GM12872 (cell line): Measurements from ENCODE around the gene GLUD1.

Experiments used
- TF ChIP-seq, protein P1 (sequence below): IDR thresholded peaks from 3 replicates; pipeline ENCODE4 v1.5.1; 2011; ENCODE audit warnings: low read depth, mild to moderate bottlenecking, low read length, moderate library complexity; ENCODE audit not compliant: insufficient read depth

The GLUD1 gene

DNA sequence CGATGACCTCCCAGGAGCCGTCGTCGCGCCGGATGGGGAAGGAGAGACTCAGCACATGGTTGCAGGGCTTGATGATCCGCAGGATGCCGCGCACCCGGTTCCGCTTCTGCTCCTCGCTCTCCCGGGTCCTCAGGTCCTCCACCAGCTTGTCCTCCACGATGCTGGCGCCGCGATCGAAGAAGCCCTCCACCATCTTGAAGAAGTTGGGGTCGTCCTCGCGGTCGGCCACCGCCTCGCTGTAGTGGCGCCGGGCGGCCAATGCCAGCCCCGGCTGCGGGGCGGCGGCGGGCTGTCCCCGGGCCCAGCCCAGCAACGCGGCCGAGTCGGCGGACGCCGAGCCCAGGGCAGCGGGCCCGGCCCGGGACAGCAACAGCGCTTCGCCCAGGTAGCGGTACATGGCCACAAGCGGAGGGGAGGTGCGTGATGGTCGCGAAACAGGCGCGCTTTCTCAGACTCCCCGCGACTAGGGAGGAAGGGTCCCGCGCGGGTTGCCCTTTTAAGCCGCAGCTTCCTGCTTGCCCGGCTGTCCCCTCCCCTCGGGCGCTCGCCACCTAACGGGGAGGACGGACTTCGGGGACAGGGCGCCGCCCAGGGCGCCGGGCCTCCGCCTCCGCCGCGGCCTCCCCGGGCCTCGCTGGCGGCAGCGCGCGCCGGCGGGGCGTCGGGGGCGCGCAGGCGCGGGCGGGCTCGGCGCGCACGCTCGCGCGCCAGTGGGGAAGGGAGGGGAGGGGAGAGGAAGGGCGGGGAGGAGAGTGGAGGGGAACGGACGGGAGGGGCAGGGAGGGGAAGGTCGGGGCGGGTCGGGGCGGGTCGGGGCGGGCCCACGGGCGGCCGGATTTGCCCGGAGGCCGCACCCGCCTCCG, at the start of gene GLUD1, which contains the start of gene SHLD2:
Gene GLUD1 (minus strand): TSS at position 471 of the 863 bp plus-strand sequence. CDS start 74 bp downstream, at position 397.
Gene SHLD2 (plus strand): TSS at position 834 of the 863 bp plus-strand sequence. CDS start 56,149 bp downstream, outside the sequence.
- TF ChIP-seq, protein P1, sequence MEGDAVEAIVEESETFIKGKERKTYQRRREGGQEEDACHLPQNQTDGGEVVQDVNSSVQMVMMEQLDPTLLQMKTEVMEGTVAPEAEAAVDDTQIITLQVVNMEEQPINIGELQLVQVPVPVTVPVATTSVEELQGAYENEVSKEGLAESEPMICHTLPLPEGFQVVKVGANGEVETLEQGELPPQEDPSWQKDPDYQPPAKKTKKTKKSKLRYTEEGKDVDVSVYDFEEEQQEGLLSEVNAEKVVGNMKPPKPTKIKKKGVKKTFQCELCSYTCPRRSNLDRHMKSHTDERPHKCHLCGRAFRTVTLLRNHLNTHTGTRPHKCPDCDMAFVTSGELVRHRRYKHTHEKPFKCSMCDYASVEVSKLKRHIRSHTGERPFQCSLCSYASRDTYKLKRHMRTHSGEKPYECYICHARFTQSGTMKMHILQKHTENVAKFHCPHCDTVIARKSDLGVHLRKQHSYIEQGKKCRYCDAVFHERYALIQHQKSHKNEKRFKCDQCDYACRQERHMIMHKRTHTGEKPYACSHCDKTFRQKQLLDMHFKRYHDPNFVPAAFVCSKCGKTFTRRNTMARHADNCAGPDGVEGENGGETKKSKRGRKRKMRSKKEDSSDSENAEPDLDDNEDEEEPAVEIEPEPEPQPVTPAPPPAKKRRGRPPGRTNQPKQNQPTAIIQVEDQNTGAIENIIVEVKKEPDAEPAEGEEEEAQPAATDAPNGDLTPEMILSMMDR, result no peak

DNA sequence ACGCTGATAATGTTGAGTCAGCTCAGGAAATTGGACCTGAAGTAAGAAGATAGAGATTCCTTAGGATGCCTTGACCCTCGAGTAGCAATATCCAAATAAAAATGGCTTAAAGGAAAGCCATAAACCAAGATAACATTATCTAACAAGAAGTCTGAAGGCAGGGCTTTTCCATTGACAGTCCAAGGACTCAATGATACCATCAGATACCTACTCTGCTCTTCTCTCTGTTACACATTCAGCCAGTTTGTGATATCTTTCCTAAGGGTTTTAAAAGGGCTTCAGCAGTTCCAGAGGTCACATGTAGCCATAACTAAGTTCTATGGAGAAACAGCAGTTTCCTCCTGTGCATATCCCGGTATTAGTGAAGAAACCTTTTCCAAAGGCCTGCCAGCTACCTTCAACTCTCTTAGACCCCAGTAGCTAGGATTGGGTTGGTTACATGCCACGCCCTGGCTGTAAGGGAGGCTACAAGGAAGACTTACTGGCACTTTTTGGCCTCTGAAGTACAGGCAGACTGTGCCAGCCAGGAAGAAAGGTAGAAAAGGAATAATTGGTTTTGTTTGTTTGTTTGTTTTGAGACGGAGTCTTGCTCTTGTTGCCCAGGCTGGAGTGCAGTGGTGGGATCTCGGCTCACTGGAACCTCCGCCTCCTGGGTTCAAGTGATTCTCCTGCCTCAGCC, 10.9 kb upstream of the GLUD1 start:
- TF ChIP-seq, protein P1, result no peak

DNA sequence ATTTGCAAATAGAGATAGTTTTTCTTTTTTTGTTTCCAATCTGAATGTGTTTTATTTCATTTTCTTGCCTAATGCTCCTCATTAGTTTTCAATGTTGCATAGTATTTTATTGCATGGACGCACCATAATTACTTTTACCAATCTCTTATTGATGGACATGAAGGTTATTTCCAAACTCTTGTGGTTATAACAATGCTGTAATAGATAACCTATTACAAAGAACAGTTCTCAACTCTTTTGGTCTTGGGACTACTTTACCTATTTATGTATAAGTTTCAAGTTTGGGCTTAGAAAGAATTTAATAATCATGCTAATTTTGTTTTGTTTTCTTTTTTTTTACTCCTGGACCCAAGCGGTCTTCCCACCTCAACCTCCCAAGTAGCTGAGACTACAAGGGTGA, 7.4 kb upstream of the GLUD1 start:
- TF ChIP-seq, protein P1, result no peak

DNA sequence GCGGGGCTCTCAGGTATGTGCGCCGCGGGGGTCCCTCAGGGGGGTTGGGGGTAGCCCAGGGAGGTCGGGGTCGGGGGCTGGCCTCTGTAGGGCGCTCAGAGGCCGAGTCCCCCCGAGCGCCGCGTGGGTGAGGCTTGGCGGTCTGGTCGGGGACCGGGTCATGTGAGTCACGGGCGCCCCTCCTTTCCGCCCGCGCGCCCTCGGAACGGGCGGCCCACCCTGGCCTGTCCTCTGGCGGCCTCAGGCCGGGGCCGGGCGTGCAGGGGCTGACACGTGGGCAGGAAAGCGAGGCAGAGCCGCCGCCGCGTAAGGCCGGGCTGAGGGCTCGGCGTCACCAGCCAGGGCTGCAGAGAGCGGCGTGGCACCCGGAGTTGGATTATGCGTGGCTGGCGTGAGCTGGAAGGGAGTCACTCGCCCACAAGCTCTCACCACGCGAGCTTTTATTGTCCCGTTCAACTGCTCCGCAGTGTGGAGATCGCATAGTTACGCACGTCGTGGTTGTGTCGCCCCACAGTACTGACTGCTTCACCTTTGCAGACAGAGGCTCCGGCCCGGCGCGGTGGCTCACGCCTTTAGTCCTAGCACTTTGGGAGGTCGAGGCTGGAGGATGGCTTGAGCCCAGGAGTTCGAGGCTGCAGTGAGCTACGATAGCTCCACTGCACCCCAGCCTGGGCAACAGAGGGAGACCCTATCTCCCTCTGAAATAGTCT, 748 bp upstream of the GLUD1 start:
- TF ChIP-seq, protein P1, result no peak

DNA sequence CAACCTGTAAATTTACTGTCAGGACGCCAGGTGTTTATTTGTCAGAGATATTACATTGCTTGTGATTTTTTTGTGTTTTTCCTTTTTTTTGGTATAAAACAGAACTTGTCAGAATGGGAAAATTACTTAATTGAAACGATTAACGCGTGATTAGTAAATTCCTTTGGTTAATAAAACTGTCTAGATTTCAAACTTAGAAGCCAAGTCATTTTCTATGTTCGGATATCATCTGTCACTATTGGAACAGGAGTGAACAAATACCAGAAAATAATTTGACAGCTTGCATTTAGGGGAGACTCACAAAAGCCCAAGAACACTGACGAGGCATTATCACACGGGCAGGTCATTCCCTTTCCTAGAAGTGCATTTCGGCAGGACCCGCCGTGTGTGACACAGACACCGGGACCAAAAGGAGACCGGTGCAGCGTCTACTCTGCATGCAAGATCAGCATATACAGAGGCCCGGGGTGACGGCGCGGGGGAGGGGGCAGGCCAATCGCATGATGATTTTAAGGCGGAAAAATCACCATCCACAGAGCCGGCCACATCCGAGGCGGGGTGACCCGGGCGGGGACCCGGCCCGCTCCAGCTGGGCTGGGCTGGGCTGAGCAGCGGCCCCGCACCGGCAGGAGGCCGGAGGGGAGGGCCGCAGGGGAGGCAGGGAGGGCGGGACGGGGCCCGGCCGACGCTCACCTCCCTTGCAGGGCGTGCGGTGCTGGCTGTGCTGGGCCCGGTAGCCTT, 841 bp downstream of the GLUD1 start:
- TF ChIP-seq, protein P1, result no peak

DNA sequence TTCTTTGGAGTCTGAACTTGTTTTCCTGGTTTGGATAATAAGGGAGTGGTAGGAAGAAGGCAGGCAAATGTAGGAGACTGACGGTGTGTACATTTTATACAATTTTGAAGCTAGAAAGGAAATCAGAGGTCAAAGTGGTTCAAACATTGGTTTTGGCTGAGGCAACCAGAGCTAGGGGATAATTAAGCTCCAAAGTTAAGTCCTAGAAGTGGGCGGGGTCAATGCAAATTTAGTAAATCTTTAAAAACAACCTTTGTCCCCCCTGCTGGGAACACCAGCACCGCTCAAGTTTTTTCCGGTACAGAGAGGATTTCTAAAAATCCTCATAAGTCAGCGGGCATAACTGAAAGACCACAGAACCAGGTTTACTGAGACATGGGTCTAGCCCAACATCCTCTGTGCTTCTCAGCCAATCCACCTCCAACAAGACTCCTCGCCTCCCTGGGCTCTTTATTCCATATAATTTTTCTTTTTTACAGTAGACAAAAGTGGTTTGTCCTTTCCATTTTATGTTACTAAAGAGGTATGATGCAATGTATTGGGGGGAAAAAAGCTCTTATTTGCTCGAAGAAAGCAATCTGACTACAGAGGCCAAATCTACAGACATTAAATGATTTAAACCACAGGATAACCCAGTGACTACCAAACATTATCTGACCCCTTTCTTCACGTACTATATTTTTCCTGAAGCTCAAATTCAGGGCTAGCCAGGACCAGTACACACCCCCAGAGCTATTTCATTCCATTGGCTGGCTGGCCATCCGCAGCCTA, 1.6 kb downstream of the GLUD1 start:
- TF ChIP-seq, protein P1, result no peak
